Immature natural killer cell (primary cell): ENCODE measurements around the gene CAPZA2. TPM values are rescaled to one million over a fixed set of nuclear protein-coding genes. Genes with fewer than 3 reads are reported as not detected.
"Not testable (repeated sequence)": the region's sequence is repeated elsewhere in the genome, so short reads cannot be mapped to it uniquely, and the experiment has no call there.

Source experiments
- DNase-seq, 3 donors: peaks; one replicate each; pipeline ENCODE4 v3.0.0; 2022; ENCODE audit warnings: mixed read lengths in 1 of 3
- H3K27ac Mint-ChIP-seq, 6 donors: one replicate each; pipeline ENCODE4 v1.8.0; 2020; ENCODE audit warnings: mixed read lengths in 6 of 6, mild to moderate bottlenecking in 5 of 6, inconsistent platforms in 4 of 6, moderate library complexity in 3 of 6
- H3K27me3 Mint-ChIP-seq, 3 donors: one replicate each; pipeline ENCODE4 v1.8.0; 2020 to 2021; ENCODE audit warnings: low read depth in 3 of 3, mild to moderate bottlenecking in 3 of 3, mixed read lengths in 3 of 3, moderate library complexity in 3 of 3, inconsistent platforms in 1 of 3
- H3K36me3 Mint-ChIP-seq, 3 donors: one replicate each; pipeline ENCODE4 v1.8.0; 2020; ENCODE audit warnings: mixed read lengths in 3 of 3, inconsistent platforms in 2 of 3, mild to moderate bottlenecking in 2 of 3
- H3K4me1 Mint-ChIP-seq, 2 donors: one replicate each; pipeline ENCODE4 v1.8.0; 2020; ENCODE audit warnings: inconsistent platforms in 2 of 2, mild to moderate bottlenecking in 2 of 2, mixed read lengths in 2 of 2, moderate library complexity in 1 of 2
- H3K4me3 Mint-ChIP-seq, 5 donors: one replicate each; pipeline ENCODE4 v1.8.0; 2020; ENCODE audit warnings: mild to moderate bottlenecking in 5 of 5, mixed read lengths in 5 of 5, inconsistent platforms in 3 of 5, moderate library complexity in 3 of 5
- H3K9me3 Mint-ChIP-seq, 6 donors: one replicate each; pipeline ENCODE4 v1.8.0; 2020; ENCODE audit warnings: mild to moderate bottlenecking in 6 of 6, mixed read lengths in 6 of 6, inconsistent platforms in 4 of 6, moderate library complexity in 3 of 6
- polyA plus RNA-seq, 3 donors: library from polyadenylated mRNA; unstranded; fragments of 300-500 nt; fragmentation: Illumina TruSeq; gene quantifications; one replicate each; pipeline ENCODE4 v1.2.3, GENCODE V29; 2021

The CAPZA2 gene
- polyA plus RNA-seq, 3 donors from 2014 or later, result 174 to 318 (median 246) TPM

DNA sequence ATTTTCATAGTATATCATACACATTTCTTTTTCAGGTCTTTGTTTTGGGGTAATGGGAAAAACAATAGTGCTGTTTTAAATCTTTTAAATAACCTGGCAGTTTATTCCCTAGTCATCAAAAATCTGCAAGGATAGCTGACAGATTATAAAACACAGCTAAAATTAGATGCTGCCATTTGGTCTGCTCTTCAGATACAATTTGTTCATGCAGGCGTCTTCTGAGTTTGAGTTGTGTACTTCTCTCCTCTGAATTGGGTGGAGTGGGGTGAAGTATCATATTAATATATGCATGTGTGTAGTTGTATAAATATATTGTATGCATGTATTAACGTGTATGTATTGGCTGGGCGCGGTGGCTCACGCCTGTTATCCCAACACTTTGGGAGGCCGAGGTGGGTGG is 48.0 kb downstream of the CAPZA2 start:
- Mint-ChIP-seq H3K36me3 (peaks cover 15 to 44% (median 21%) of the 10 kb centered on the region in 3 donors), H3K27me3 (no peaks in the 10 kb centered on the region), H3K27ac (no peak overlapping the region), H3K4me1 (peaks cover 2 to 9% of the 10 kb centered on the region in 2 donors), H3K9me3 (no peaks in the 10 kb centered on the region), H3K4me3 (no peak overlapping the region)
- no peak for DNase-seq

DNA sequence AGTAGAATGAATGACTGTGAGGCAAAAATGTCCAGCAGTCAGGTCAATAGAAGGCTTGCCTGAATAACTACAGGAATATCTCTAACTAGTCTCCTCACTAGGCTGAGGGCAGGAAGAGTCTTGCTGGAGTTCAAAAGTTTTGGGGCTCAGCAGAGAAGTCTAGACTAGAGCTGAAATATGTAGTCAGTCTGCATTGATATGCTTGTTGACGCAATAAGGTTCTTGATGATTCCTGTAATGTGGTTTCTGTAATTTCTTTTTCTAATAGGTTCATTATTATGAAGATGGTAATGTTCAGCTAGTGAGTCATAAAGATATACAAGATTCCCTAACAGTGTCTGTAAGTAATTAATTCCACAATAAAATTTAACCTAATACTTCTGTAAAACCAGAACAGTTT is 49.4 kb downstream of the CAPZA2 start:
- Mint-ChIP-seq H3K27ac (peak overlapping the region in 2 of 6 donors; percentile 16 to 60), H3K36me3 (peaks cover 18 to 45% (median 21%) of the 10 kb centered on the region in 3 donors), H3K4me3 (no peak overlapping the region), H3K4me1 (peaks cover 2 to 6% of the 10 kb centered on the region in 2 donors), H3K9me3 (no peaks in the 10 kb centered on the region), H3K27me3 (no peaks in the 10 kb centered on the region)
- no peak for DNase-seq

DNA sequence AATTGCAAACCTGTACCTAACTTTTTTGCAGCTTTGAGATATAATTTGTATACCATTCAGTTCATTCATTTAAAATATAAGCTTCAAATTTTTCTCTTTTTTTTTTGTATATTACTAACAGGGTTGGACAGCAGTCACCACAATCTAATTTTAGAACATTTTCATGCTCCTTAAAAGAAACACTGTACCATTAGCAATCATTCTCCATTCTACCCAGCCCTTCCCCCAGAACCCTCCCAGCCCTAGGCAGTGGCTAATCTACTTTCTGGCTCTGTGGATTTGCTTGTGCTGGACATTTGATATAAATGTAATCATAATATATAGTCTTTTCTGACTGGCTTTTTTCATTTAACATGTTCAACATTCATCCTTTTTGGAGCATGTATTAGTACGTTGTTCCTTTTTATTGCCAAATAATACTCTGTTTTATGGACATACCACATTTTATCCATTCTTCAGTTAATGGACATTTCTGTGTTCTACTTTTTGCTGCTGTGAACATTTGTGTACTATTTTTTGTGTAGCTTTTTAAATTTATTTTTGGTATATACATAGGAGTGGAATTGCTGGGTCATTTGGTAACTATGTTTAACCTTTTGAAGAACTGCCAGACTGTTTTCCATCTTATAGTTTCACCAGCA is 50.0 kb downstream of the CAPZA2 start:
- no peak overlapping the region for H3K4me3 Mint-ChIP-seq
- DNase-seq, result no peak
- peaks cover 18 to 46% (median 22%) of the 10 kb centered on the region in 3 donors for H3K36me3 Mint-ChIP-seq
- no peaks in the 10 kb centered on the region for H3K27me3 Mint-ChIP-seq
- H3K27ac Mint-ChIP-seq, result peak overlapping the region in 2 of 6 donors; percentile 3 to 29
- no peaks in the 10 kb centered on the region for H3K9me3 Mint-ChIP-seq
- peaks cover 2 to 6% of the 10 kb centered on the region in 2 donors for H3K4me1 Mint-ChIP-seq

DNA sequence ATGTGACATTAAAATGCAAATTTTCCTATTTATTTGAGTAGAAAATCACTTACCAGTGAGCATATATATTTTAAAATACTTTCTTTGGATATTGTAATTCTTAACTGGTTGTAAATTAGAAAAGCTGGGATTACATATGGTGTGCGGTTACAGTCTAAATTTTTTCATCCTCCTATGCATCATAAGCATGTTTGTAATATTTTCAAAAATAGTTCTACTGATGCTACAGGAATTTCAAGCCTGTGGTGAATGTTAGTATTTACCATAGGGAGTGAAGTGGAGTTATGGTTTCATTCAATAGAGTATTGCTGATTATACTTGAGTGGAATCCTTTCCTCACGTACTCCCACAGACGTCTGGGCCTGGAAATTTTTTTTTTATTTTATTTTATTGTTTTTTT is 56.3 kb downstream of the CAPZA2 start:
- H3K27me3 Mint-ChIP-seq, result peaks cover 0 to 2% (median 0%) of the 10 kb centered on the region in 3 donors
- no peak for DNase-seq
- H3K4me1 Mint-ChIP-seq, result peaks cover 4 to 7% of the 10 kb centered on the region in 2 donors
- H3K27ac Mint-ChIP-seq, result no peak overlapping the region
- no peaks in the 10 kb centered on the region for H3K9me3 Mint-ChIP-seq
- no peak overlapping the region for H3K4me3 Mint-ChIP-seq
- peaks cover 12 to 27% (median 26%) of the 10 kb centered on the region in 3 donors for H3K36me3 Mint-ChIP-seq

DNA sequence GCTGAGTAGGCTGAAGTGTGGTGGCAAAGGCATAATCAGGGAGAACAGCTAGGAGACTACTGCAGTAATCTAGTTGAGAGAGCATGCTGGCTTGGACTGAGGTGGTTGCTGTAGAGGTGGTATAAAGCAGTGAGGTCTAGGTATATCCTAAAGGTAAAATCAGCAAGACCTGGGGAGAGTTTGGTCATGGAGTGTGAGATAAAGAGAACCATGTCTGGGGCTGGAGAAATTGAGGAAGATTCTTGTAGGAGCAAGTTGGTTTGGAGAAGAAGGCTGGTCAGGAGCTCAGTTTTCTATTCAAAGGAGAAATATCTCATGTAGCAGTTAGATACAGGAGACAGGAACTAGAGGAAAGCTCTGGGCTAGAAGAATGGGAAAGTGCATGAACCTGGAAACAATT is 58.0 kb downstream of the CAPZA2 start:
- Mint-ChIP-seq H3K36me3 (peaks cover 12 to 20% (median 20%) of the 10 kb centered on the region in 3 donors), H3K27me3 (peaks cover 0 to 2% (median 0%) of the 10 kb centered on the region in 3 donors), H3K9me3 (no peaks in the 10 kb centered on the region), H3K4me1 (peaks cover 4 to 7% of the 10 kb centered on the region in 2 donors), H3K4me3 (no peak overlapping the region), H3K27ac (no peak overlapping the region)
- no peak for DNase-seq

DNA sequence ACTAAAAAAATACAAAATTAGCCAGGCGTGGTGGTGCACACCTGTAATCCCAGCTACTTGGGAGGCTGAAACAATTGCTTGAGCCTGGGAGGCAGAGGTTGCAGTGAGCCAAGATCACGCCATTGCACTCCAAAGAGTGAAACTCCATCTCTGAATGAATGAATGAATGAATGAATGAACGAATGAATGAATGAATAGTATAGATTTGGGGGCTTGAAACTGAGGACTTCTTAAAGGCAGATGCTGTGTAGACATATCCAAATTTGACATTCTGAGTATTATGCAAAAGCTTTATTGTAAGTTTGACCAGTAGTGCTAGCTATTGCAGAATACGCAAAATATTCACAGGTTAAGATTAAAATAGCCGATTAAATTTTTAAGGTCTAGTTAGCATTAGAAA is 60.2 kb downstream of the CAPZA2 start:
- Mint-ChIP-seq H3K36me3 (peaks cover 7 to 18% (median 14%) of the 10 kb centered on the region in 3 donors), H3K4me3 (no peak overlapping the region), H3K27me3 (peaks cover 0 to 2% (median 0%) of the 10 kb centered on the region in 3 donors), H3K4me1 (peaks cover 4 to 7% of the 10 kb centered on the region in 2 donors), H3K27ac (no peak overlapping the region), H3K9me3 (no peaks in the 10 kb centered on the region)
- DNase-seq, result no peak

DNA sequence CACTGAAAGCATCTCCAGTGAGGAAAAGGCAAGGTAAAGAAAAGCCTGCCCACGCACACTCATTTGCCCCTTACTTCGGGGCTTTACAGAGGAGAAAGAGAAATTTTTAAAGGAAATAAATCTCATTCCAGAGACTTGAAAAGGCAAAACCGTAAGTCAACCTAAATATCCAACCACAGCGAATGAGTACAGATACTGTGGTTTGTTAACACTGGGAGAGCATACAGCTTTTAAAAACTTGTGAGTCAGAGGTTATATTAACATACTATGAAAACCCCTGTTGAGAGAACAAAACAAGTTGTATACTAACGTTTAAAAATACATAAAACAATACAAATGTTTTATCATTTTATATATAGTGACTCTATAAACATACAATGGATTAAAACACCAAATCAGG is 62.4 kb downstream of the CAPZA2 start:
- Mint-ChIP-seq H3K4me1 (peaks cover 4 to 7% of the 10 kb centered on the region in 2 donors), H3K9me3 (no peaks in the 10 kb centered on the region), H3K27me3 (peaks cover 0 to 2% (median 0%) of the 10 kb centered on the region in 3 donors), H3K27ac (no peak overlapping the region), H3K36me3 (peaks cover 0 to 8% (median 3%) of the 10 kb centered on the region in 3 donors), H3K4me3 (no peak overlapping the region)
- DNase-seq, result no peak

DNA sequence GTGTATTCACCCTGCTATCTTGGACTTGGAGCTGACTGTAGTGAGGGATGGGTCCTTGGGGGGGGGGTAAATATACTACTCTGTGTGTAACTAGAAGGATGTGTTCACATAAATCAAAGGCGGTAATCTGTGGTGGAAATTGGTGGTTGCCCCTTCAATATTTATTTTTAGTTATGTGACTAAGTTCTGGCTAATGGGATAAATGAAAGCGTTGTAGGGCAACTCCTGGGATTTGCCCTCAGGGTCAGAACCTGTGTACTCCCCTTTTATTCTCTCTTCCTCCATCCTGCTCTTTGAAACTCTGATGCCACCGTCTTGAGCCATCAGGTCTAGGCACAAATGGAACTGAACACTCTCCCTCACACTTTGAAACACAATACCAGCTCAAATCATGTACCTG is 66.6 kb downstream of the CAPZA2 start:
- H3K27me3 Mint-ChIP-seq, result peaks cover 0 to 2% (median 0%) of the 10 kb centered on the region in 3 donors
- no peak for DNase-seq
- no peaks in the 10 kb centered on the region for H3K9me3 Mint-ChIP-seq
- H3K4me1 Mint-ChIP-seq, result peaks cover 3 to 9% of the 10 kb centered on the region in 2 donors
- H3K27ac Mint-ChIP-seq, result no peak overlapping the region
- no peak overlapping the region for H3K4me3 Mint-ChIP-seq
- H3K36me3 Mint-ChIP-seq, result no peaks in the 10 kb centered on the region

DNA sequence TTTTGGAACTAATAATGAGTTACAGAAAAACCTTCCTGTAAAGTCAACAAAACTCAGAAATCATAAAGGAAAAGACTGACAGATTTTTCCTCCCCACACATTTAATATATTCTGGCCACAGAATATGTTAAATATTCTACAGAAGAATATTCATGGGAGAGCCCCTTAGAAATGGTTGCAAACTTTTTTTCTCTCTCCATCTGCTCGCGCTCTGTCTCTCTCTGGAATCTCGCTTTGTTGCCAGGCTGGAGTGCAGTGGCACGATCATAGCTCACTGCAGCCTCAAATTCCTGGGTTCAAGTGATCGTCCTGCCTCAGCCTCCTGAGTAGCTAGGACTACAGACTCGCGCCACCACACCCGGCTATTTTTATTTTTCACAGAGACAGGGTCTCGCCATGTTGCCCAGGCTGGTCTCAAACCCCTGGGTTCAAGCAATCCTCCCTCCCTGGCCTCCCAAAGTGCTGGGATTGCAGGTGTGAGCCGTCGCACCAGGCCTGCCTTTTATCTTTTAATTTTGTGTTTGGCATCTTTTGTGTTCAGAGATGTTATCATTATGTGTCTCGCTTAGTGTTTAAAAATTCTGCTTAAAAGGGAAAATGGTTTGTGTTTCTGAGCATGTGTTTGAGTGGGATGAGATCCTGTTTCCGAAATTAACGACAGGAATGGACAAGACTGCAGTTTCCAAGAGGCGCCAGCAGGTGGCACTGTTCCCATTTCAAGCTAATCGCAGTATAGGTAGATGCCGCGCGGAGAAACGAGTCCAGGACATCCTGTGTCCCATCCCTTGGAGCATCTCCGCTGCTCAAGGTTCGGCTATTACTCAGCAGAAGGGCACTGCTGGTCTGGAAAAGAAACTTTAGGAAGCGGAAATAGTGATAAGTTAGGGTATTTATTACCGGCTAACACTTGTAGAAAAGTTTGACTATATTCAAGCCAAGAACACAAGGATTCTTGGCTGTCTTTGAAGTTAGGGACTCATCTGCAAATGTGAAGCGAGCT is 67.8 kb downstream of the CAPZA2 start:
- Mint-ChIP-seq H3K4me1 (peaks cover 3 to 9% of the 10 kb centered on the region in 2 donors), H3K9me3 (no peaks in the 10 kb centered on the region), H3K27ac (no peak overlapping the region), H3K4me3 (peak overlapping the region in 1 of 5 donors; percentile 30), H3K36me3 (no peaks in the 10 kb centered on the region), H3K27me3 (peaks cover 0 to 2% (median 0%) of the 10 kb centered on the region in 3 donors)
- DNase-seq, result peak; percentile 54 to 68 (median 61)

DNA sequence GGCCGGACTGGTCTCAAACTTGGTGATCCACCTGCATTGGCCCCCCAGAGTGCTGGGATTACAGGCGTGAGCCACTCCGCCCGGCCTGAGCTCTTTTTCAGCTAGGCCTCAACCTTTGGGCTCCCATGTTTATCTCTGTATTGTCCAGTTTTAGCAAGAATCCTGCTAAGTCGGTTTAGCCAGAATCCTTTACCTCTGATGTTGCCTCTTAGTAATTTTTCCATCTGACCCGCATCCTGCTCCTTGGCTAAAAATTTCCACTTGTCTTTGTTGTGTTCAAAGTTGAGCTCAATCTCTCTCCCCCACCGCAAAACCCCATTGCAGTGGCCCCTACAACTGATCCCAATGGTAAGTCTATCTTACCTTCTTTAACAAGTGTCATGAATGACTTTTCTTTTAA is 70.2 kb downstream of the CAPZA2 start:
- Mint-ChIP-seq H3K36me3 (no peaks in the 10 kb centered on the region), H3K4me3 (no peak overlapping the region), H3K27ac (no peak overlapping the region), H3K4me1 (peaks cover 3 to 9% of the 10 kb centered on the region in 2 donors), H3K27me3 (peaks cover 0 to 5% (median 2%) of the 10 kb centered on the region in 3 donors), H3K9me3 (no peaks in the 10 kb centered on the region)
- DNase-seq, result no peak

DNA sequence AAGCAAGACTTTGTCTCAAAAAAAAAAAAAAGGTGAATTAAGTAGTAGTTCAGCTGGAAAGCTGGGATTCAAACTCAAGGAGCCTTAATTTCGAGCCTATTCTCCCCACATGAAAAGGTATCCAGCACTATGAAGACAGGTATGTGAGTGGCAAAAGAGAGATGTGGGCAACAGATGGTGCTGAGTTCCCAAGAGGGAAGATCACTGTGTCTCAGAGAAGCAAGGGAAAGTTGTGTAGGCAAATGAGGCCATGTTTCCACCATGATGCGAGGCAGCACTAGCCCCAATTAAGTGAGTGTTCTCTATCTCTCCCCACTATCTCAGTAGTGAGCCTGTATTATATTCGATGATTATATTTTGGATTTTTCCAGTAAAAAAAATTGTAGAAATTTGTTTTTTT is 71.1 kb downstream of the CAPZA2 start:
- Mint-ChIP-seq H3K27me3 (peaks cover 2 to 12% (median 2%) of the 10 kb centered on the region in 3 donors), H3K4me3 (no peak overlapping the region), H3K36me3 (no peaks in the 10 kb centered on the region), H3K4me1 (peaks cover 3 to 9% of the 10 kb centered on the region in 2 donors), H3K9me3 (no peaks in the 10 kb centered on the region), H3K27ac (no peak overlapping the region)
- DNase-seq, result no peak

DNA sequence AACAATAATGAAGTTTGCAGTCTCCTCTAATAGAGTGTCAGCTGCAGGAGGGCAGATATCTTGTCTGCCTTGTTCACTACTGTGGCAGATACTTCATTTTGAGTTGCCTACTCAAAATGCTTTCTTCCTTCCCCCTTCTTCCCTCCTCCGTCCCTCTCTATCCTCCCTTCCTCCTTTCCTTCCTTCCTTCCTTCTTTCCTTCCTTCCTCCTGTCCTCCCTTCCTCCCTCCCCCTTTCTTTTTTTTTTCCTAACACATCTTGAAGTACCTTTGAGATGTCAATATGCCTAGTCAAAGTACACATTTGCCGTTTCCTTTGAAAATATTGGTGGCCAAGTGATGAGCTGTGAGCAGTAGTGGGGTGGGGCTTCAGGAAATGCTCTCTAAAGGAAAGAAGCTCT is 72.2 kb downstream of the CAPZA2 start:
- Mint-ChIP-seq H3K4me1 (peaks cover 3 to 9% of the 10 kb centered on the region in 2 donors), H3K9me3 (no peaks in the 10 kb centered on the region), H3K4me3 (no peak overlapping the region), H3K27ac (no peak overlapping the region), H3K27me3 (peaks cover 2 to 13% (median 2%) of the 10 kb centered on the region in 3 donors), H3K36me3 (no peaks in the 10 kb centered on the region)
- DNase-seq, result no peak

DNA sequence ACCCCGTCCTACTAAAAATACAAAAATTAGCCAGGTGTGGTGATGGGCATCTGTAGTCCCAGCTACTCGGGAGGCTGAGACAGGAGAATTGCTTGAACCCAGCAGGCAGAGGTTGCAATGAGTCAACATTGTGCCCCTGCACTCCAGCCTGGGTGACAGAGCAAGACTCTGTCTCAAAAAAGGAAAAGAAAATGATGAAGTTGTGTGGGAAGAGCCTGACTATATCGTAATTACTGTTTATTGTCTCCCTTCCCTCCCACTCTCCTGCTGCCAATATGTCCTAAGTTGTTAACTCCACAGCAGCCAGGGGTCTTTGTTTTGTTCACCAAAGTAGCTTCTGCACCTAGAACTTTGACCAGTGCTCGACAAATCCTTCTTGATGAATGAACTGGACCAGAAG is 74.5 kb downstream of the CAPZA2 start:
- H3K36me3 Mint-ChIP-seq, H3K4me1 Mint-ChIP-seq, H3K9me3 Mint-ChIP-seq, DNase-seq, H3K27ac Mint-ChIP-seq, H3K4me3 Mint-ChIP-seq: not testable (repeated sequence)
- H3K27me3 Mint-ChIP-seq, result peaks cover 0 to 15% (median 4%) of the 10 kb centered on the region in 3 donors

DNA sequence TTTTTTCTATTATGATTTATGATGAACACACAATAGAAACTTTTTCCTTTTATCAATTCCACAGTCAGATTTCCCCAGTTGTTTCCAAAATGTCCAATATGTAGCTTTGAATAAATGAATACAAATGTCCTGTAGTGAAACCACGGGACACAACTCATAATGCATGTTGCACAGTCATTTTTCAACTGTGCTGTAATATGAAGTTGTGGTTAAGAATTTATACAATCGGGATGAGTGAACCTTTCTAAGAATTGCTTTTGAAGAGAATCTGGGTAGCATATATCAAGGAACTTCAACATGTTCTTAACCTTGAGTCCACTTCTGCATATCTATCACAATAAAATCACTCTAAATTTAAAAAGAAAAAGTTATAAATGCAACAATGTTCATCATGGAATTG is 76.3 kb downstream of the CAPZA2 start:
- Mint-ChIP-seq H3K36me3 (no peaks in the 10 kb centered on the region), H3K4me3 (no peak overlapping the region), H3K4me1 (no peaks in the 10 kb centered on the region), H3K27ac (no peak overlapping the region), H3K9me3 (no peaks in the 10 kb centered on the region), H3K27me3 (peaks cover 2 to 15% (median 4%) of the 10 kb centered on the region in 3 donors)
- no peak for DNase-seq
